GM18861 (cell line): Measurements from ENCODE around the gene UBE2Q1.

Experiments used
- ATAC-seq: cut with Tn5 transposase; IDR thresholded peaks from one replicate; pipeline ENCODE4 v1.9.1; 2021; ENCODE audit not compliant: unreplicated experiment

UBE2Q1 gene

DNA sequence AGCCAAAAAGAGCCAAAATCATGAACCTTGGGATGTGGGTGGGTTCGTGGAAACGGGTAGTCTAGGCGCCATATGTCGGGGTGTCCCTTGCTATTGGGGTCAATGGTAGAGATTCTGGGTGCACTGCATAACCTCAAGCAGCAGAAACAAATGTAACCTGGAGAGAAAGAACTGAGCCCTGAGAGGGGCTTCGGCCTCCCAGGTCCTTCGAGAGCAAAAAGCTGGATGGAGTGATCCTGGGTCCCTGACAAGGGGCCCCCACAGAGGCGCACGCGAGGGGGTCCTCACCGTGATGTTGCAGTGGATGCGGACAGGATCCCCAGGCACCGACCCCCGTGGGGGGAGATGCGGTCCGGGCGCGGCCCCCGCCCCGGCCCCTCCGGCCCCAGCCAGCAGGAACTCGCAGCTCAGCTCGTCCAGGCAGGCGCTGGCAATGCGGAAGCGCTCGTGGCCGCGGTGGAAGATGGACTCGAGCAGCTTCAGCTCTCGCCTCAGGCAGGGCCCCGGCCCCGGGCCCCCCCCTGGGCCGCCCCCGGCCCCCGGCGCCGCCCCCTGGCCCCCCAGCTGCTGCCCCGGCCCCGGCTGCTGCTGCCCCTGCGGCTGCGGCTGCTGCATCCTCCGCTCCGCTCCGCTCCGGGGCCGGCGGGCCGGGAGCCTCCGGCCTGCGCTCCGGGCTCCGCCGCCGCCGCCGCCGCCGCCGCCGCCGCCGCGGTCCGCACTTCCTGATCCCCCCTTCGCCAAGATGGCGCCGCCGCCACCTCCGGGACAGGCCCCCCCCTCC is at the start of gene UBE2Q1:
Gene UBE2Q1, minus strand, starts transcription at position 724 of the 781 bp plus-strand sequence. Its CDS starts 109 bp downstream, at position 615.
- peak; percentile 11 for ATAC-seq

- peak; percentile 53 for ATAC-seq
Measured at GRCh38 chr1:154607609-154608396, 49.3 kb upstream of the UBE2Q1 start, which contains the start of gene ADAR. Gene ADAR (minus strand): TSS chr1:154608186. CDS start chr1:154608006, 180 bp downstream.

DNA sequence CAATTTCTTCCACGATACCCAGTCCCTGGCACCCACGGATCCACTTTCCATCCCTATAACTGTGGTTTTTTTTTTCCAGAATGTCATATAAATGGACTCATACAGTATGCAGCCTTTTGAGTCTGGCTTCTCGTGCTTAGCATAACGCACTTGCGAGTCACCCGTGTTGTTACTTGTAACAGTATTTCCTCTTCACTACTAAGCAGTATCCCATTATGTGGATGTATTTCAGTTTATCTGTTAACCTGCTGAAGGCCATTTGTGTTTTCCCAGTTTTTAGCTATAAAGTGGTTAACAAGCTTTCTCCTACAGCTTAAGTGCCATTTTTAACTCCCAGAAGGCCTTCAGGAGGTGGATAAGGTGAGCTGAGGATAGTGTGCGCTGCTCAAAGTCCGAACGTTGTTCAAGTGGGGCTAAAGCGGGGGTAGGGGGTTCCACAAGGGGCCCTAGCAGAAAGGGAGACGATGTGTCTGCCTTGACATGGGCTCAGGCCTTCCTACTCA is 48.7 kb upstream of the UBE2Q1 start:
- no peak for ATAC-seq

DNA sequence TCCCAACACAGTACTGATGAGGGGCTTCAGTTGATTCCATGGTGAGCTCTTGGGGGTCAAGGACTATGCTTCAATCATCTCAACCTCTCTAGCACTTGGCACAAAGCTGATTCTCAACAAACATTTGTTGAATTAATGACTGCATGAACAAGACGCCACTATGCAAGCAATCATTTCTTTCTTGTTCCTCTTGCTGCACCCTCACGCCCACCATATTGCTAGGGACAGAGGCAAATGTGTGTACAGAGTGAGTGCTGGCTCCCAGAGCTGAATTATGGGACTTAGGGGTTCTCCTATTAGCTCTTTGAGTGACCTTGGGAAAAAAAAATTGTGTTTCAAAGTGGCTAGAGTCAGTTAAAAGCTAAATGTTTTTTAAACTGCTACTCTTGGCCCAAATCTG is 47.1 kb upstream of the UBE2Q1 start:
- ATAC-seq: no peak

DNA sequence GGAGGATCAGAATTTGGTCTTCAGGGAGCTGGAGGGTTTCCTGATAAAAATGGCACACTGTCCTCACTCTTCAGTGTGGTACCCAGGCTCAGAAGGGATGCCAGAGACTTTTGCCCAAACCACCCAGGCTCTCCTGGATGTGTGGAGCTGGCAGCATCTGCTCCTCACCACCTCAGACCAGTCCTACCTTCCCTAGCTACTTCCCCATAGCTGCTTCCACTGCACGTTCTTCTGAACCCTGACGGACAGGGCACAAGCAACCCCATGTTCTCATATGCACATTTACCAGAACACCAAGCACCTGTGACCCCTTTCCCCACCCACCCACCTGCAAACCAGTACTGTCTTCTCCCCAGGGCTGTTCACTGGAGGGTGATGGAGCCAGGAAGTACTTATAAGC is 44.9 kb upstream of the UBE2Q1 start:
- ATAC-seq: no peak

- ATAC-seq: no peak
Measured at GRCh38 chr1:154599658-154600057, 41.2 kb upstream of the UBE2Q1 start.

DNA sequence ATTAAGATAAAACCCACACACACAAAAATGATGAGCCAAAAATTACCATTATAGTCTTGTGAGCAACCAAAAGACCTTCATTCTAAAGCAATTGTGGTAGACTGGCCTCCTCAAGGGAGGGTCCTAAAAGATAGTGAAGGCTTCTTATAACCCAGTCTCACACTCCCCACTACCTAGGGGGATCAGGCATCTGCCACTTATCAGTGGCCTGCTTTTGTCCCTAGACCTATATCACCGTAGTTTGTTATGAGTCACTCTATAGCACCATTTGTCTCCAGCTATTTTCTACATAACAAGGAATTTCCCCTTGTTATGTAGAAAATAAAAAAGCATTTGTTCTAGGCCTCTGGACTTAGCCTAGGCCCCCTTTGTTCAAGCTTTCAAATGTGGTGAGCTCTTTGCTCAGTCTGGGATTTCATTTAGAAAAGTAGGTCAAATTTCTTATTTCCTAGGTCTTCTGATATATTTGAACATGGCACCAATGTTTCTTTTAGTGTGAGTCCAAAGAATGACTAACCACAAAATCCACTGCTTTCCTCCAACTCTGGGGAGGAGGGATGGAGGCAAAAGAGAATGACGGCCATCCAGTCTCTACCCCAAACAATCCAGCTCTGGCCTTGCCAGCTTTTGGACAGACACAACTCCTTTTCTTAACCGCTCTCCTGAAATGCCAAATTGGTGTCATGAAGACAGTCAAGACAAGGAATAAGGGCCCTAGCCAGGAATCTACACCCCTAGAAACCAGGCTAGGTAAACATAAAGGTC is 40.6 kb upstream of the UBE2Q1 start:
- ATAC-seq: no peak

DNA sequence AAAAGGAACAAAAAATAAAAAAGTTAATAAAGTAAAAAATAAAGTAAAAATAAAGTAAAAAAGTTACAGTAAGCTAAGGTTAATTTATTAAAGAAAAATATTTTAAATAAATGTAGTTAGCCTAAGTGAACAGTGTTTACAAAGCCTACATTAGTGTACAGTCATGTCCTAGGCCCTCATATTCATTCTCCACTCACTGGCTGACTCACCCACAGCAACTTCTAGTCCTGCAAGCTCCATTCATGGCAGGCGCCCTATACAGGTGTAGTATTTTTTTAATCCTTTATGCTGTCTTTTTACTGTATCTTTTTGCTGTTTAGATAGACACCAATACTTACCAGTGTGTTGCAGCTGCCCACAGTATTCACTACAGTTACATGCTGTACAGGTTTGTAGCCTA is 37.2 kb upstream of the UBE2Q1 start:
- ATAC-seq: no peak

DNA sequence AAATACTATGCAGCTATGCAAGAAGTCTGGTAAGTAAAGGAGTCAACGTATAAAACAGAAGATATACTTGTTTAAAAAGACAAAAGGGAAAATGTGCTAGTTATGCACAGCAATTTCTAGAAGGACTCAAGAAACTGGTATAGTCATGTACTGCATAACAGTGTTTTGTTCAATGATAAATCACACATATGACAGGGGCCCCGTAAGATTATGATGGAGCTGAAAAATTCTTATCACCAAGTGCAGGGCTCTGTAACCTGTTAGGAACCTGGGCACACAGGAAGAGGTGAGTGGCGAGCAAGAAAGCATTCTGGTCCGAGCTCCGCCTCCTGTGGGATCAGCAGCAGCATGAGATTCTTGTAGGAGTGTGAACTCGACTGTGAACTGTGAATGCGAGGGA is 36.3 kb upstream of the UBE2Q1 start:
- ATAC-seq: no peak

- no peak for ATAC-seq
Measured at GRCh38 chr1:154593390-154593789, 34.9 kb upstream of the UBE2Q1 start.

GRCh38 chr1:154591206-154591605 is 32.7 kb upstream of the UBE2Q1 start:
- ATAC-seq: no peak

GRCh38 chr1:154590756-154591155 is 32.3 kb upstream of the UBE2Q1 start:
- no peak for ATAC-seq

DNA sequence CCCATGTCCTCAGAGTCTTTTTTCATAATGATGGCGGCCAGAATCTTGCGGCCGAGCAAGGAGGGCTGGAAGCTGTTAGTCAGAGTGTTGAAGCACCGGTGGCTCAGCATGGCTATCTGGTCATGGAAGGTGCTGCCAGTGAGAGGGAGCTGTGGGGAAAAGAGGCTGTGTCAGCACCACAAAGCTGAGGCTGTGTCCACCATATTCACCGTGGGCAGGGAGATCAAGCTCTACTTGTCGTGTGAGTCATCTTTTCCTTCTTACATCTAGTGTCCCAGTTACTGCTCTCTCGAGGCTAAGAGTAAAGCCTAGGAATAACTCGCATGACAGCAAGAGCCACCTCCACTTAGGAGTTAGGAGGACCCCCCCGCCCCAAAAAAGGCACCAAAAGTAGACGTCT is 31.3 kb upstream of the UBE2Q1 start:
- ATAC-seq: no peak

DNA sequence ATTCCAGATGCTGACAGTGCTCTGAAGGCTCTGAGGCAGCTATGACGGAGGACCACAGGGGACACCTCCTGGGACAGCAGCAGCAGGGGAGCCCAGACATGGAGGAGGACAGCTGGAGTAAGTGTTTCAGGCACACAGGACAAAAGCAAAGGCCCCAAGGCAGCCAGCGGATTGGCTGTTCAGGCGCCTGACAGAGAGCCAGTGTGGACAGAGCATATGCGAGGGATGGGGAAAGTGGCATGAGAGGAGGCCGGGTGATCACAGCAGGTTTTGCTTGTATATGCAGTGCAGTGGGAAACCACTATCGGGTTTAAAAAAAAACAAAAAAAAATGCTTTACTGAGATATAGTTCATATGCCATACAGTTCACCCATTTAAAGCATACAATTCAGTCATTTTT is 28.2 kb upstream of the UBE2Q1 start:
- ATAC-seq: no peak

DNA sequence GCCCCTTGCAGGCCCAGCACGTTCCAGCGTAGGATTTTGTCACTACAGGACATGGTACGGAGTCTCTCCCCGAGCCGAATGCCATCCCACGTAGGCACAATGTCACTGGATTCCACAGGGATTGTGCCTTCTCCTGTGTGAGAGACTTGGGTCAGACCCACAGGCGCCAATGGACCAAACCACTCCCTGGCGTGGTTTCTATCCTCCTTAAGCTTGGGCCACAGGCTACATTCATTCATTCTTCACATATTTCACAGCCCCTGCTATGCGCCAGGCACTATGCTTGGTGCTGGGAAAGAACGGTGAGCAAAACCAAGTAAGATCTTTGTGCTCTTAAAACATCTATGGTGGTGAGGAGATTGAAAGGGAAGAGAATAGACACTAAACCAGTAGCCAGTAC is 27.8 kb upstream of the UBE2Q1 start:
- ATAC-seq: no peak

GRCh38 chr1:154584267-154584994 is 26.0 kb upstream of the UBE2Q1 start:
- ATAC-seq: no peak

DNA sequence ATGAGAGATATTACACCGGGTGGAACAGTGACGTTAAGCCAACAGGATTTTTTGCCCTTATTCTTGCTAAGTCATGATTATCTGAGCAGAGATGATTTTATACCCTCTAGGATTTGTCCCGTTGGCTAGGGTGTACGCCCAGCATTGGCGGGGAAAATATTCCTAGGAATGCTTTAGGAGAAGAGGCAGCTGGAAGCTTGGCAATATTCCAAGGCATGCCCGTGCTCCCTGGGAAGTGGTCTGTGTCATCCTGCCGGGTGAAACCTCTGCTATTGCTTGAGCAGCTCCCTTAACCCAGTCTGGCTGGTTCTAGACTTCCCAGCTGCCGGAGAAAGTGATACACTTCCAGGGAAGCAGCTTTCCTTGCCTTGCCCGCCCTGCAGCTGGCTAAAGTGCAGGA is 25.3 kb upstream of the UBE2Q1 start:
- ATAC-seq: no peak

GRCh38 chr1:154582885-154583284 is 24.4 kb upstream of the UBE2Q1 start:
- ATAC-seq: no peak

DNA sequence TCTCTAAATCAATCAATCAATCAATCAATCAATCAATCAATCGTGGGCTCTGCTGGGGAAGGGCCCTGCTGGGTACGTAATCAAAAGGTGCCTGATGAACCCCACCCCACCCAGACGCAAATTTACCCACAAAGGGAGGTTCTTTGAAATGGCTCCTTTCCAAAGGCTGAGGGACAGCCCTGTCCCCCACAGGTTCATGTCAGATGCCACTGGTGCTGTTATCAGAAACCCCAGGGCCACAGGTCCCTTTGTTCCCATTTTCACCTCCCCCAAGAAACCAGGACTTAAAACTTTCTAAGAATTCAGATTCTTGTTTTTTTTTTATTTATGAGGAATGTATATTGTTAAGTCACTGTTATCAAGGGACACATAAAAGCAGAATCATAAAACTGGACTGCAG is 23.3 kb upstream of the UBE2Q1 start:
- ATAC-seq: no peak

DNA sequence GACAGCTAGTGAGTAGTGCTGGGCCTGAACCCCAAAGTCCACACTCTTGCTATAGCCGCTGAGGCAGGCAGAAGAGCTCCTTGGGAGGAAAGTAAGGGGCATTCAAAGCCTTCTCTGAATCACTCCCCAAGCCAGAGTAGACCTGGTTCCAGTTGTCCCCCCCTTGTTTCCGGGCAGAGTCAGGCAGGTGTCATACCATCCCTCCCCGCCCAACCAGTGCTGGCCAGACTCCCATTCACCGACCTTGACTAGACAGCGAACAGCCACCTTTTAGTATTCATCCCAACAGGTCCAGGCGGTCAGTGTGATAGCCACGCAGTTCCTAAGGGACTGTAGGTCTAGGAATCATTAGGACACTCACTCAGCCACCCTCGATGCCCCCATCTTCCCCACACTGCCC is 20.9 kb upstream of the UBE2Q1 start:
- ATAC-seq: no peak

- no peak for ATAC-seq
Measured at GRCh38 chr1:154578058-154578418, 19.6 kb upstream of the UBE2Q1 start.
